ENCODE measurements around the gene KDM4C. TPM values are rescaled to one million over a fixed set of nuclear protein-coding genes. Genes with fewer than 3 reads are reported as not detected.
A peak's percentile ranks its signal among the peaks of the same experiment; 100 is the strongest.

Gene KDM4C
- total and polyA plus RNA-seq, 2 donors (not counting 1 experiment from before 2014, with no cell fraction given): 13.0 to 39.0 TPM

DNA sequence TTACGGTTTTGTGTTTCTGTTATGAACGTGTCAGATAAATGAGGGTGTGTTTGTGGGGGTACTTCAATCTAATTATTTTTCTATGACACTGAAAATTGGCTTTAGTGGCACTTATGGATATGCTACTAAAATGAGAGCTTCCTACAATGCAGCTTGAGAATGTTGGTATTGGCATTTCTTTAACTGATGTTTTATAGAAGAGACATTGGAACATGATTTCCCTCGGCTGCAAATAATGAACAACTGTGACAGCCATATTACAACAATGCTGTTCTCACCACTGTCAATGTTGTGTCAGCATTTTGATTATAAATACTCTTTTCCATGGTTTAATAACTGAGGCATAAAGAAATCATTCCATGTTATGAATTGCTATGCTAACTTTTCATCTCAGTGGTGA, 279.4 kb downstream of the KDM4C start:
- TF ChIP-seq, protein P1, sequence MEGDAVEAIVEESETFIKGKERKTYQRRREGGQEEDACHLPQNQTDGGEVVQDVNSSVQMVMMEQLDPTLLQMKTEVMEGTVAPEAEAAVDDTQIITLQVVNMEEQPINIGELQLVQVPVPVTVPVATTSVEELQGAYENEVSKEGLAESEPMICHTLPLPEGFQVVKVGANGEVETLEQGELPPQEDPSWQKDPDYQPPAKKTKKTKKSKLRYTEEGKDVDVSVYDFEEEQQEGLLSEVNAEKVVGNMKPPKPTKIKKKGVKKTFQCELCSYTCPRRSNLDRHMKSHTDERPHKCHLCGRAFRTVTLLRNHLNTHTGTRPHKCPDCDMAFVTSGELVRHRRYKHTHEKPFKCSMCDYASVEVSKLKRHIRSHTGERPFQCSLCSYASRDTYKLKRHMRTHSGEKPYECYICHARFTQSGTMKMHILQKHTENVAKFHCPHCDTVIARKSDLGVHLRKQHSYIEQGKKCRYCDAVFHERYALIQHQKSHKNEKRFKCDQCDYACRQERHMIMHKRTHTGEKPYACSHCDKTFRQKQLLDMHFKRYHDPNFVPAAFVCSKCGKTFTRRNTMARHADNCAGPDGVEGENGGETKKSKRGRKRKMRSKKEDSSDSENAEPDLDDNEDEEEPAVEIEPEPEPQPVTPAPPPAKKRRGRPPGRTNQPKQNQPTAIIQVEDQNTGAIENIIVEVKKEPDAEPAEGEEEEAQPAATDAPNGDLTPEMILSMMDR (conservative IDR thresholded peaks at IDR 0.05 in 1 of 2, IDR thresholded peaks at IDR 0.05 in 1 of 2; ENCODE audit: low read depth in 1 of 2, low read length in 2 of 2): no peak
- no peak for TF ChIP-seq EZH2 (IDR thresholded peaks at IDR 0.05; ENCODE audit: low read length, missing control alignments)
- H3K27me3 ChIP-seq (ENCODE audit: control insufficient read depth, insufficient read depth, low read length): no peaks in the 10 kb centered on the region
- H3K36me3 ChIP-seq (ENCODE audit: control insufficient read depth, insufficient read depth, low read length): no peaks in the 10 kb centered on the region
- H2AFZ ChIP-seq (ENCODE audit: low read length): no peak overlapping the region
- H3K27ac ChIP-seq (ENCODE audit: insufficient read depth, low read length): no peak overlapping the region
- no peaks in the 10 kb centered on the region for H3K9me3 ChIP-seq (ENCODE audit: control insufficient read depth, insufficient read depth, low read depth, low read length)
- H3K9ac ChIP-seq (ENCODE audit: insufficient read depth, low read length): no peak overlapping the region
- no peak overlapping the region for H3K4me2 ChIP-seq (ENCODE audit: extremely low read depth, insufficient read depth, low read length)
- DNase-seq (ENCODE audit: low read depth in 2 of 2): no peak
- no peaks in the 10 kb centered on the region for H4K20me1 ChIP-seq (ENCODE audit: control insufficient read depth, extremely low read depth, insufficient read depth, low read length)
- H3K4me1 ChIP-seq (ENCODE audit: control insufficient read depth, extremely low read depth, insufficient read depth, low read length): no peaks in the 10 kb centered on the region
- no peaks in the 10 kb centered on the region for H3K79me2 ChIP-seq (ENCODE audit: control insufficient read depth, insufficient read depth, low read length)
- no peak overlapping the region for H3K4me3 ChIP-seq (replicated peaks in 1 of 4; ENCODE audit: control extremely low read depth in 1 of 4, insufficient read depth in 1 of 4, low read depth in 3 of 4, low read length in 4 of 4)

DNA sequence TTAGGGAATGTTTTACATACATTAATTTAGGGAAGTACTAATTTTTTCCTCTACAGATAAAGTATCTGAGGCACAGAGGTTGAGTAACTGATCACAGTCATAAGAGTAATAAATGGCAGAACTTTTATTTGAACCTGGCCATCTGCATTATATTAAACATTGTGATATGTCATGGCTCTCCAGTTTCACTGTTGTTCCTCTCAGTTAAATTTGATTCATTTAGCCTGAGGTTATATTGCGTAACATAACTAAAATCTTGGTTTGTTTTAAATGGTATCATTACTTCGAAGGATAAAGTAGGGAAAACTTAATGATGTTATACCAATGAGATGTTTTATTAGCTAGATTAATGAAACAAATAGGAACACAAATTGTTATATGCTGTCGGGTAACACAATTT, 284.4 kb downstream of the KDM4C start:
- Histone ChIP-seq H3K4me2 (ENCODE audit: extremely low read depth, insufficient read depth, low read length) (no peak overlapping the region), H3K36me3 (ENCODE audit: control insufficient read depth, insufficient read depth, low read length) (no peaks in the 10 kb centered on the region), H3K79me2 (ENCODE audit: control insufficient read depth, insufficient read depth, low read length) (no peaks in the 10 kb centered on the region), H3K4me3 (replicated peaks in 1 of 4; ENCODE audit: control extremely low read depth in 1 of 4, insufficient read depth in 1 of 4, low read depth in 3 of 4, low read length in 4 of 4) (no peak overlapping the region), H4K20me1 (ENCODE audit: control insufficient read depth, extremely low read depth, insufficient read depth, low read length) (no peaks in the 10 kb centered on the region), H2AFZ (ENCODE audit: low read length) (no peak overlapping the region), H3K4me1 (ENCODE audit: control insufficient read depth, extremely low read depth, insufficient read depth, low read length) (no peaks in the 10 kb centered on the region), H3K9me3 (ENCODE audit: control insufficient read depth, insufficient read depth, low read depth, low read length) (no peaks in the 10 kb centered on the region), H3K9ac (ENCODE audit: insufficient read depth, low read length) (no peak overlapping the region), H3K27me3 (ENCODE audit: control insufficient read depth, insufficient read depth, low read length) (no peaks in the 10 kb centered on the region), H3K27ac (ENCODE audit: insufficient read depth, low read length) (no peak overlapping the region)
- TF ChIP-seq, protein P1 (conservative IDR thresholded peaks at IDR 0.05 in 1 of 2, IDR thresholded peaks at IDR 0.05 in 1 of 2; ENCODE audit: low read depth in 1 of 2, low read length in 2 of 2): no peak
- no peak for TF ChIP-seq EZH2 (IDR thresholded peaks at IDR 0.05; ENCODE audit: low read length, missing control alignments)
- DNase-seq (ENCODE audit: low read depth in 2 of 2): peak in 1 of 2 donors; percentile 6

DNA sequence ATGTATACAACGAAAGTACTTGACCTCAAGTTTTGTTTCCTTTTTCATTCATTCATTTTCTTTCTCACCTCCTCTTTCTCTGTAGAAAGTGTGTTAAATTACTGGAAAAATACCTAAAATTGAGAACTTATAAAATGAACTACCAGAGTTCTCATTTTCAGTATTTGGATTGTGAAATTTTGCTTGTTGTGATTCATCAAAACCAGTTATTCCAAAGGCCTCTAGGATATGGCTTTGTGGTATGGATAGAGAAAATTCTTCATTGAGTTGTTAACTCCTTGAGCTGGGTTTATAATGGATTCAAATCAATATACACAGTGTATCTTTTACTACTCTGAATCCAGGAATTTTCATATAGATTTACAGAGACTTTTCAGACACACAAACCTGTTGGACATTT, 287.6 kb downstream of the KDM4C start:
- Histone ChIP-seq H3K27ac (ENCODE audit: insufficient read depth, low read length) (no peak overlapping the region), H4K20me1 (ENCODE audit: control insufficient read depth, extremely low read depth, insufficient read depth, low read length) (no peaks in the 10 kb centered on the region), H3K79me2 (ENCODE audit: control insufficient read depth, insufficient read depth, low read length) (no peaks in the 10 kb centered on the region), H3K4me3 (replicated peaks in 1 of 4; ENCODE audit: control extremely low read depth in 1 of 4, insufficient read depth in 1 of 4, low read depth in 3 of 4, low read length in 4 of 4) (no peak overlapping the region), H3K4me1 (ENCODE audit: control insufficient read depth, extremely low read depth, insufficient read depth, low read length) (no peaks in the 10 kb centered on the region), H3K9ac (ENCODE audit: insufficient read depth, low read length) (no peak overlapping the region), H3K36me3 (ENCODE audit: control insufficient read depth, insufficient read depth, low read length) (no peaks in the 10 kb centered on the region), H3K9me3 (ENCODE audit: control insufficient read depth, insufficient read depth, low read depth, low read length) (no peaks in the 10 kb centered on the region), H2AFZ (ENCODE audit: low read length) (no peak overlapping the region), H3K27me3 (ENCODE audit: control insufficient read depth, insufficient read depth, low read length) (no peaks in the 10 kb centered on the region), H3K4me2 (ENCODE audit: extremely low read depth, insufficient read depth, low read length) (no peak overlapping the region)
- DNase-seq (ENCODE audit: low read depth in 2 of 2): peak in 1 of 2 donors; percentile 3
- TF ChIP-seq, protein P1 (conservative IDR thresholded peaks at IDR 0.05 in 1 of 2, IDR thresholded peaks at IDR 0.05 in 1 of 2; ENCODE audit: low read depth in 1 of 2, low read length in 2 of 2): no peak
- no peak for TF ChIP-seq EZH2 (IDR thresholded peaks at IDR 0.05; ENCODE audit: low read length, missing control alignments)
